ENCODE data around the gene MAML2. TPM values are rescaled to one million over a fixed set of nuclear protein-coding genes. Genes with fewer than 3 reads are reported as not detected.
A peak's percentile ranks its signal among the peaks of the same experiment; 100 is the strongest.

MAML2 gene
- total RNA-seq, 1 experiment from 2014 or later: 2.7 TPM

DNA sequence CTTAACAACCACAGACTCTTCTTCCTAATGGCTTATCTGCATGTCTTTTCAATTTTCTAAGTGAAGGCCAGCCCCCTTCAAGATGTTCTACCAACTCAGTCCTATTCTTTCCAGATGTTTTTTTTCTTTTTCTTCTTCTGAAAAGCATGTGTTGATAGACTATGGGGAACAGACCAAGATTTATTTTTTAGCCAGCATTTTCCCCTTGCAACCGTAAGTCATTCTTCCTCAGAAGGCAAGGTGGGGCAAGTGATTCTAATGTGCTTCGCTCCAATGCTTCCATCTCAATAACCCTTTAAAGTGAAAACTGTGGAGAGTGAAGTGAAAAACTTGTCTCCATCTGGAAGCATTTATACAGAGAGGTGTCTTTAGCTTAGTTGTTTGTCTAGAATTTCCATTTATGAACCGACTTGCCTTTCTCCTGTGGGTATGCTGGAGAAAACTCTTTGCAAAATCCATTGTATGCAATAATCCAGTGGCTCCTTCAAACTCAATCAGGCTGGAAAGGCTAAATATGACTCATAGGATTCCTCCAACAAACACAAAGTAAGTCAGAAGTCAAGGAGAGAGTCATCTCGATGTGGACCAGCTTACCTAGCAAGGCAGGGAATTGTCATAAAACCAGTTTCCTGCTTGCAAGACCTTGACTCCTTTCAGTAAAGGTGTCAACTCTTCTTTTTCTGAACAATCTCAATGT, 83.7 kb downstream of the MAML2 start:
- peak overlapping the region in 1 of 3 experiments; percentile 23; a peak in 1 of 7 replicates for H3K27ac Mint-ChIP-seq
- no peaks in the 10 kb centered on the region for H3K79me2 ChIP-seq (ENCODE audit: insufficient read depth, low read length)
- WGBS (ENCODE audit: extremely low coverage, insufficient read length, low lambda C conversion rate): no CpG with 5 or more reads among the region's 4 CpGs

More for the DNA sequence above, 83.7 kb downstream of the MAML2 start:
- TF ChIP-seq, protein P1, sequence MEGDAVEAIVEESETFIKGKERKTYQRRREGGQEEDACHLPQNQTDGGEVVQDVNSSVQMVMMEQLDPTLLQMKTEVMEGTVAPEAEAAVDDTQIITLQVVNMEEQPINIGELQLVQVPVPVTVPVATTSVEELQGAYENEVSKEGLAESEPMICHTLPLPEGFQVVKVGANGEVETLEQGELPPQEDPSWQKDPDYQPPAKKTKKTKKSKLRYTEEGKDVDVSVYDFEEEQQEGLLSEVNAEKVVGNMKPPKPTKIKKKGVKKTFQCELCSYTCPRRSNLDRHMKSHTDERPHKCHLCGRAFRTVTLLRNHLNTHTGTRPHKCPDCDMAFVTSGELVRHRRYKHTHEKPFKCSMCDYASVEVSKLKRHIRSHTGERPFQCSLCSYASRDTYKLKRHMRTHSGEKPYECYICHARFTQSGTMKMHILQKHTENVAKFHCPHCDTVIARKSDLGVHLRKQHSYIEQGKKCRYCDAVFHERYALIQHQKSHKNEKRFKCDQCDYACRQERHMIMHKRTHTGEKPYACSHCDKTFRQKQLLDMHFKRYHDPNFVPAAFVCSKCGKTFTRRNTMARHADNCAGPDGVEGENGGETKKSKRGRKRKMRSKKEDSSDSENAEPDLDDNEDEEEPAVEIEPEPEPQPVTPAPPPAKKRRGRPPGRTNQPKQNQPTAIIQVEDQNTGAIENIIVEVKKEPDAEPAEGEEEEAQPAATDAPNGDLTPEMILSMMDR (conservative IDR thresholded peaks at IDR 0.05): no peak
- no peak overlapping the region for H2AFZ ChIP-seq (ENCODE audit: low read length)
- no peak overlapping the region for H2BK5ac ChIP-seq (ENCODE audit: insufficient read length, low read length)
- Mint-ChIP-seq H3K9me3 (no peaks in the 10 kb centered on the region), H3K36me3 (ENCODE audit: insufficient read depth in 1 of 3, low read depth in 3 of 3) (no peaks in the 10 kb centered on the region), H3K4me3 (no peak overlapping the region), H3K4me1 (peaks cover 11 to 18% of the 10 kb centered on the region in 2 experiments), H3K27me3 (ENCODE audit: low read depth) (no peaks in the 10 kb centered on the region)
- H3K56ac ChIP-seq (ENCODE audit: insufficient read length, low read depth, low read length): no peak overlapping the region
- H2BK20ac ChIP-seq (ENCODE audit: low read depth, low read length, poor library complexity, severe bottlenecking): no peak overlapping the region
- H3T11ph ChIP-seq (ENCODE audit: low read length): no peak overlapping the region
- H3K27me3 ChIP-seq (ENCODE audit: insufficient read depth, low read length): no peaks in the 10 kb centered on the region
- H3K14ac ChIP-seq (ENCODE audit: insufficient read depth, low read length): no peak overlapping the region
- H3K4me2 ChIP-seq (ENCODE audit: insufficient read depth, insufficient read length, low read length): no peak overlapping the region
- H3K4me1 ChIP-seq (ENCODE audit: insufficient read depth, low read length): no peaks in the 10 kb centered on the region; the same call in 1 of the 2 replicates
- no peak overlapping the region for H3K18ac ChIP-seq (ENCODE audit: insufficient read length, low read depth, low read length)
- no peak overlapping the region for H3K4ac ChIP-seq (ENCODE audit: low read depth, low read length)
- H2BK12ac ChIP-seq (ENCODE audit: insufficient read length, low read depth, low read length): no peak overlapping the region
- H2AK5ac ChIP-seq (ENCODE audit: insufficient read length, low read length): no peak overlapping the region
- H3K27ac ChIP-seq (ENCODE audit: insufficient read length, low read depth, low read length): no peak overlapping the region
- no peaks in the 10 kb centered on the region for H3K9me3 ChIP-seq (ENCODE audit: control insufficient read depth, low read depth, low read length)
- no peak overlapping the region for H2BK120ac ChIP-seq (ENCODE audit: low read depth, low read length, poor library complexity, severe bottlenecking)
- no peak overlapping the region for H3K9ac ChIP-seq (ENCODE audit: extremely low read depth, insufficient read length, low read length)
- H2BK15ac ChIP-seq (ENCODE audit: low read depth, low read length): no peak overlapping the region
- no peaks in the 10 kb centered on the region for H3K79me1 ChIP-seq (ENCODE audit: insufficient read depth, low read depth, low read length, poor library complexity, severe bottlenecking)
- DNase-seq: no peak
- H3K23ac ChIP-seq (ENCODE audit: insufficient read length, low read depth, low read length): no peak overlapping the region
- H4K91ac ChIP-seq (ENCODE audit: insufficient read length, low read depth, low read length): no peak overlapping the region
- no peaks in the 10 kb centered on the region for H4K20me1 ChIP-seq (ENCODE audit: control insufficient read depth, insufficient read depth, insufficient read length)
- no peaks in the 10 kb centered on the region for H3K23me2 ChIP-seq (ENCODE audit: insufficient read length, low read depth, low read length, poor library complexity, severe bottlenecking)
- no peak overlapping the region for H4K5ac ChIP-seq (ENCODE audit: insufficient read length, low read depth, low read length)
- H4K8ac ChIP-seq (replicated peaks; ENCODE audit: insufficient read length, low read depth, low read length): no peak overlapping the region
